HepG2 (cell line): ENCODE data around the gene TUBB4A. TPM values are rescaled to one million over a fixed set of nuclear protein-coding genes. Genes with fewer than 3 reads are reported as not detected.

Experiments
- ATAC-seq: fragments of 200-7000 bp; cut with Tn5 transposase; 3 replicates; pipeline ENCODE4 v1.9.1; 2020; ENCODE audit warnings: mild to moderate bottlenecking, moderate library complexity
- BruUV-seq: library from RNA; stranded (reverse); fragments of 400-500 nt; replicated peaks from 2 replicates; lab custom pipeline; 2021; lab: Mats Ljungman, UMichigan
- CTCF ChIA-PET: fragments of 300-600 bp; formaldehyde crosslinking; extraction: SDS; loops from one replicate; lab custom pipeline; 2021; ENCODE audit warnings: low total read pairs, inconsistent platforms, low intra/inter-chr PET ratio; lab: Yijun Ruan, JAX
- POLR2A ChIA-PET: fragments of 350-600 bp; sonication (Branson Sonifier 250); formaldehyde crosslinking; loops from one replicate; lab custom pipeline; 2020; ENCODE audit warnings: antibody characterized with exemption, inconsistent platforms; lab: Yijun Ruan, JAX
- DNase-seq: peaks from one replicate; pipeline ENCODE4 v3.0.0-alpha.2; 2015; ENCODE audit warnings: low spot score
- FAIRE-seq: peaks from 3 replicates; lab custom pipeline; 2011; peaks lifted over from hg19 to GRCh38; lab: Jason Lieb, UNC
- H2AFZ ChIP-seq: one replicate; pipeline ENCODE4 v1.6.1; 2011; ENCODE audit warnings: low read length, inconsistent platforms
- H3K27ac ChIP-seq: fragments of 300-600 bp; 3 replicates; pipeline ENCODE4 v1.8.0; 2011; ENCODE audit warnings: mixed run types, mild to moderate bottlenecking, mixed read lengths, low read length, inconsistent platforms; ENCODE audit not compliant: insufficient read depth; ENCODE audit errors: extremely low read length
- H3K27me3 ChIP-seq, 2 experiments: fragments of 200-600 bp in 1 of 2; 2 replicates in 1 of 2; 3 replicates in 1 of 2; pipeline versions ENCODE4 v1.6.0 to v1.8.0; 2011; ENCODE audit warnings: low read length in 2 of 2, mild to moderate bottlenecking in 2 of 2, moderate library complexity in 2 of 2, inconsistent platforms in 1 of 2; ENCODE audit not compliant: insufficient read depth in 2 of 2, control insufficient read depth in 1 of 2
- H3K36me3 ChIP-seq, 2 experiments: fragments of 200-600 bp in 1 of 2; replicated peaks in 1 of 2; 2 replicates in 1 of 2; 3 replicates in 1 of 2; pipeline versions ENCODE4 v1.5.1 to v1.8.0; 2011; ENCODE audit warnings: low read length in 2 of 2, inconsistent platforms in 1 of 2; ENCODE audit not compliant: insufficient read depth in 2 of 2, control insufficient read depth in 1 of 2
- H3K4me1 ChIP-seq: 2 replicates; pipeline ENCODE4 v1.5.1; 2012; ENCODE audit warnings: low read length, inconsistent platforms; ENCODE audit not compliant: insufficient read depth
- H3K4me2 ChIP-seq: 2 replicates; pipeline ENCODE4 v1.6.0; 2011; ENCODE audit warnings: low read depth, low read length, inconsistent platforms
- H3K4me3 ChIP-seq, 3 experiments: fragments of 200-600 bp in 1 of 3; sonication (generic), shearing (Covaris generic) in 1 of 3; replicated peaks in 1 of 3; 2 replicates each; pipeline ENCODE4 v1.5.1; 2011 to 2016; ENCODE audit warnings: low read length in 3 of 3, inconsistent platforms in 2 of 3, low read depth in 2 of 3, mild to moderate bottlenecking in 2 of 3, control low read depth in 1 of 3, mixed read lengths in 1 of 3; ENCODE audit not compliant: insufficient read depth in 1 of 3
- H3K79me2 ChIP-seq: one replicate; pipeline ENCODE4 v1.6.1; 2011; ENCODE audit warnings: low read length, inconsistent platforms; ENCODE audit not compliant: insufficient read depth
- H3K9ac ChIP-seq: 2 replicates; pipeline ENCODE4 v1.6.0; 2011; ENCODE audit warnings: mild to moderate bottlenecking, low read depth, low read length, inconsistent platforms; ENCODE audit not compliant: insufficient read depth
- H3K9me3 ChIP-seq: 2 replicates; pipeline ENCODE4 v1.5.1; 2012; ENCODE audit warnings: mild to moderate bottlenecking, low read length
- H4K20me1 ChIP-seq: 2 replicates; pipeline ENCODE4 v1.6.0; 2011; ENCODE audit warnings: inconsistent platforms, mild to moderate bottlenecking, low read length, moderate library complexity; ENCODE audit not compliant: insufficient read depth
- BHLHE40 ChIP-seq: IDR thresholded peaks from 2 replicates; pipeline ENCODE4 v1.6.1; 2011; ENCODE audit warnings: low read length, improper control_type of control experiment
- CREB1 ChIP-seq, 2 experiments: fragments of 450-650 bp in 1 of 2; IDR thresholded peaks; 2 replicates each; pipeline ENCODE4 v1.6.1; 2016 to 2017; ENCODE audit warnings: control low read depth in 1 of 2, mild to moderate bottlenecking in 1 of 2, missing compliant biosample characterization in 1 of 2, missing genetic modification characterization in 1 of 2
- FOXK1 ChIP-seq: sonication (generic); formaldehyde crosslinking; IDR thresholded peaks from 2 replicates; pipeline ENCODE4 v1.4.0; 2020; ENCODE audit warnings: low read depth, missing genetic modification reagents, borderline replicate concordance
- FOXO1 ChIP-seq: sonication (generic); formaldehyde crosslinking; IDR thresholded peaks from 2 replicates; pipeline ENCODE4 v1.4.0; 2020; ENCODE audit warnings: missing genetic modification reagents
- MLXIP ChIP-seq: sonication (generic); formaldehyde crosslinking; IDR thresholded peaks from 2 replicates; pipeline ENCODE4 v1.9.0; 2021; ENCODE audit warnings: missing genetic modification reagents, borderline replicate concordance
- PLRG1 ChIP-seq: fragments of 450-650 bp; conservative IDR thresholded peaks from 2 replicates; pipeline ENCODE4 v1.6.1; 2016
- SOX5 ChIP-seq: IDR thresholded peaks from 2 replicates; pipeline ENCODE4 v1.6.1; 2016; ENCODE audit warnings: borderline replicate concordance
- ZNF12 ChIP-seq: sonication (generic); formaldehyde crosslinking; IDR thresholded peaks from 2 replicates; pipeline ENCODE4 v1.5.0; 2020; ENCODE audit warnings: missing genetic modification reagents
- ZNF138 ChIP-seq: sonication (generic); formaldehyde crosslinking; IDR thresholded peaks from 2 replicates; pipeline ENCODE4 v1.5.0; 2020; ENCODE audit warnings: mild to moderate bottlenecking, low read depth, missing genetic modification reagents
- ZNF501 ChIP-seq: sonication (generic); formaldehyde crosslinking; IDR thresholded peaks from 2 replicates; pipeline ENCODE4 v1.5.1; 2020; ENCODE audit warnings: mild to moderate bottlenecking, moderate library complexity, missing genetic modification reagents
- ZNF615 ChIP-seq: sonication (generic); formaldehyde crosslinking; IDR thresholded peaks from 2 replicates; pipeline ENCODE4 v1.5.0; 2020; ENCODE audit warnings: mild to moderate bottlenecking, missing genetic modification reagents, borderline replicate concordance
- WGBS: methylation state at CpG from one replicate; pipeline ENCODE4 v1.1.6; 2017; ENCODE audit warnings: low lambda C conversion rate; 5-methylcytosine and 5-hydroxymethylcytosine counted together
- in situ Hi-C: cut with HindIII; loops from 2 replicates; pipeline ENCODE4 v1.10.0; 2017; ENCODE audit warnings: low pct_unique_long_range_greater_than_20kb; ENCODE audit not compliant: extremely low pct_ligation_motif_present
- intact Hi-C: fragments of 100-400 bp; cut with micrococcal nuclease; formaldehyde crosslinking; loops from one replicate; pipeline ENCODE4 v1.10.0; 2022; ENCODE audit not compliant: unreplicated experiment
- polyA plus RNA-seq, 8 experiments: library from polyadenylated mRNA; depleted of rRNA in 3 of 8; stranded (reverse) in 7 of 8; unstranded in 1 of 8; fragments of >200 nt; fragmentation: Illumina TruSeq in 4 of 8; extraction: Trizol in 4 of 8; gene quantifications; 2 replicates each; pipeline versions ENCODE4 v1.2.1 to v1.2.3, GENCODE V29; 2011 to 2016; ENCODE audit warnings: low read depth in 4 of 8, missing spikeins in 1 of 8, mixed read lengths in 1 of 8; ENCODE audit not compliant: insufficient read depth in 1 of 8
- total RNA-seq, 5 experiments: library from RNA; depleted of rRNA; stranded (reverse); fragments of >200 nt; fragmentation: Illumina TruSeq; extraction: Trizol; gene quantifications; 2 replicates each; pipeline ENCODE4 v1.2.3, GENCODE V29; 2016; ENCODE audit warnings: low read depth in 1 of 5
- TF ChIP-seq, protein P1 (sequence below): sonication (generic); formaldehyde crosslinking; IDR thresholded peaks from 2 replicates; pipeline ENCODE4 v1.4.0; 2020; ENCODE audit warnings: mild to moderate bottlenecking, missing genetic modification reagents, borderline replicate concordance

The TUBB4A gene
- total and polyA plus RNA-seq, 2 of the 13 experiments (the other 11 are each of a cell fraction or from before 2014, with no cell fraction given), result not detected

- Histone ChIP-seq H2AFZ (no peak overlapping the region), H3K79me2 (no peaks in the 10 kb centered on the region), H3K4me3 (peak overlapping the region in 1 of 3 experiments; percentile 29; a peak in 2 of 6 replicates), H3K36me3 (no peaks in the 10 kb centered on the region), H3K4me1 (peaks cover 54% of the 10 kb centered on the region), H3K9ac (no peak overlapping the region), H3K9me3 (no peaks in the 10 kb centered on the region), H3K27me3 (no peaks in the 10 kb centered on the region), H3K27ac (peak overlapping the region; percentile 40), H3K4me2 (peak overlapping the region; percentile 57), H4K20me1 (no peaks in the 10 kb centered on the region)
- ChIA-PET CTCF (no interaction called here), POLR2A (no interaction called here)
- in situ Hi-C loops (no loop called here), intact Hi-C loops (no loop called here)
- peak; percentile 81 for DNase-seq
- WGBS, result under 1% methylated on average over 17 of the region's 20 CpGs
- peak; percentile 78 for ATAC-seq
- FAIRE-seq, result no peak
- no TSS peak for BruUV-seq
- TF ChIP-seq ZNF12 (peak; percentile 51; the same call in 1 of the 2 replicates), ZNF138 (CRISPR knock-in tag) (no peak), FOXO1 (CRISPR knock-in tag) (peak; percentile 64), CREB1 (IDR thresholded peaks at IDR 0.05) (0 out of 2 replicates have a peak, but pooled peaks have one; percentile 7), CREB1 (CRISPR knock-in tag; IDR thresholded peaks at IDR 0.05) (no peak), SOX5 (CRISPR knock-in tag) (peak; percentile 79; the same call in 1 of the 2 replicates), BHLHE40 (peak; percentile 94), ZNF615 (CRISPR knock-in tag) (no peak), MLXIP (CRISPR knock-in tag) (peak; percentile 57; the same call in 1 of the 2 replicates), PLRG1 (no peak), ZNF501 (CRISPR knock-in tag) (0 out of 2 replicates have a peak, but pooled peaks have one; percentile 38), FOXK1 (peak; percentile 67; the same call in 1 of the 2 replicates)
- TF ChIP-seq, protein P1, sequence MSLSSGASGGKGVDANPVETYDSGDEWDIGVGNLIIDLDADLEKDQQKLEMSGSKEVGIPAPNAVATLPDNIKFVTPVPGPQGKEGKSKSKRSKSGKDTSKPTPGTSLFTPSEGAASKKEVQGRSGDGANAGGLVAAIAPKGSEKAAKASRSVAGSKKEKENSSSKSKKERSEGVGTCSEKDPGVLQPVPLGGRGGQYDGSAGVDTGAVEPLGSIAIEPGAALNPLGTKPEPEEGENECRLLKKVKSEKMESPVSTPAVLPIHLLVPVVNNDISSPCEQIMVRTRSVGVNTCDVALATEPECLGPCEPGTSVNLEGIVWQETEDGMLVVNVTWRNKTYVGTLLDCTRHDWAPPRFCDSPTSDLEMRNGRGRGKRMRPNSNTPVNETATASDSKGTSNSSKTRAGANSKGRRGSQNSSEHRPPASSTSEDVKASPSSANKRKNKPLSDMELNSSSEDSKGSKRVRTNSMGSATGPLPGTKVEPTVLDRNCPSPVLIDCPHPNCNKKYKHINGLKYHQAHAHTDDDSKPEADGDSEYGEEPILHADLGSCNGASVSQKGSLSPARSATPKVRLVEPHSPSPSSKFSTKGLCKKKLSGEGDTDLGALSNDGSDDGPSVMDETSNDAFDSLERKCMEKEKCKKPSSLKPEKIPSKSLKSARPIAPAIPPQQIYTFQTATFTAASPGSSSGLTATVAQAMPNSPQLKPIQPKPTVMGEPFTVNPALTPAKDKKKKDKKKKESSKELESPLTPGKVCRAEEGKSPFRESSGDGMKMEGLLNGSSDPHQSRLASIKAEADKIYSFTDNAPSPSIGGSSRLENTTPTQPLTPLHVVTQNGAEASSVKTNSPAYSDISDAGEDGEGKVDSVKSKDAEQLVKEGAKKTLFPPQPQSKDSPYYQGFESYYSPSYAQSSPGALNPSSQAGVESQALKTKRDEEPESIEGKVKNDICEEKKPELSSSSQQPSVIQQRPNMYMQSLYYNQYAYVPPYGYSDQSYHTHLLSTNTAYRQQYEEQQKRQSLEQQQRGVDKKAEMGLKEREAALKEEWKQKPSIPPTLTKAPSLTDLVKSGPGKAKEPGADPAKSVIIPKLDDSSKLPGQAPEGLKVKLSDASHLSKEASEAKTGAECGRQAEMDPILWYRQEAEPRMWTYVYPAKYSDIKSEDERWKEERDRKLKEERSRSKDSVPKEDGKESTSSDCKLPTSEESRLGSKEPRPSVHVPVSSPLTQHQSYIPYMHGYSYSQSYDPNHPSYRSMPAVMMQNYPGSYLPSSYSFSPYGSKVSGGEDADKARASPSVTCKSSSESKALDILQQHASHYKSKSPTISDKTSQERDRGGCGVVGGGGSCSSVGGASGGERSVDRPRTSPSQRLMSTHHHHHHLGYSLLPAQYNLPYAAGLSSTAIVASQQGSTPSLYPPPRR (CRISPR knock-in tag), result peak; percentile 25; the same call in 1 of the 2 replicates
These were observed 7.2 kb upstream of the TUBB4A start for GRCh38 chr19:6509118-6509971.
